ENCODE measurements around the gene TARS3.

The TARS3 gene

DNA sequence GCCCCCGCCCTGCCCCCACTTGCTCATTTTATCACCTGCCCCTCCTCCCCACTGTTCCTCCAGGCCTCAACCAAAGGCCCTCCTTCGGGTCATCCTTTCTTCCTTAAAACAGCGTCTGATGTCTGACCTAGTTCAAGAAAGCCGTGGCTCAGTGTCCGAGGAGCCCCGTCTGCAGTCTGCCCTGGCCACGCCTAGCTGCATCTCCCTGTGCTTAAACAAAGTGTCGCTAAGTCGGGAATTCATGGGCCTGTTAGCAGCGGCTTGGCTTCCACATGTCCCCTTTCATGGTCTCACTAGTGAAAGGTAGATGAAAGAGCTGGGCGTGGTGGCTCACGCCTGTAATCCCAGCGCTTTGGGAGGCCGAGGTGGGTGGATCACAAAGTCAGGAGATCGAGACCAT is 113.3 kb downstream of the TARS3 start:
- H3K27ac ChIP-seq, result no peak overlapping the region
- TF ChIP-seq, protein P1, sequence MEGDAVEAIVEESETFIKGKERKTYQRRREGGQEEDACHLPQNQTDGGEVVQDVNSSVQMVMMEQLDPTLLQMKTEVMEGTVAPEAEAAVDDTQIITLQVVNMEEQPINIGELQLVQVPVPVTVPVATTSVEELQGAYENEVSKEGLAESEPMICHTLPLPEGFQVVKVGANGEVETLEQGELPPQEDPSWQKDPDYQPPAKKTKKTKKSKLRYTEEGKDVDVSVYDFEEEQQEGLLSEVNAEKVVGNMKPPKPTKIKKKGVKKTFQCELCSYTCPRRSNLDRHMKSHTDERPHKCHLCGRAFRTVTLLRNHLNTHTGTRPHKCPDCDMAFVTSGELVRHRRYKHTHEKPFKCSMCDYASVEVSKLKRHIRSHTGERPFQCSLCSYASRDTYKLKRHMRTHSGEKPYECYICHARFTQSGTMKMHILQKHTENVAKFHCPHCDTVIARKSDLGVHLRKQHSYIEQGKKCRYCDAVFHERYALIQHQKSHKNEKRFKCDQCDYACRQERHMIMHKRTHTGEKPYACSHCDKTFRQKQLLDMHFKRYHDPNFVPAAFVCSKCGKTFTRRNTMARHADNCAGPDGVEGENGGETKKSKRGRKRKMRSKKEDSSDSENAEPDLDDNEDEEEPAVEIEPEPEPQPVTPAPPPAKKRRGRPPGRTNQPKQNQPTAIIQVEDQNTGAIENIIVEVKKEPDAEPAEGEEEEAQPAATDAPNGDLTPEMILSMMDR (IDR thresholded peaks at IDR 0.05), result no peak
- no peak for TF ChIP-seq ZFX (IDR thresholded peaks at IDR 0.05; ENCODE audit: borderline replicate concordance)

GRCh38 chr15:101610611-101611000 is 113.7 kb downstream of the TARS3 start:
- H3K27ac ChIP-seq, result no peak overlapping the region
- TF ChIP-seq, protein P1 (IDR thresholded peaks at IDR 0.05), result no peak

DNA sequence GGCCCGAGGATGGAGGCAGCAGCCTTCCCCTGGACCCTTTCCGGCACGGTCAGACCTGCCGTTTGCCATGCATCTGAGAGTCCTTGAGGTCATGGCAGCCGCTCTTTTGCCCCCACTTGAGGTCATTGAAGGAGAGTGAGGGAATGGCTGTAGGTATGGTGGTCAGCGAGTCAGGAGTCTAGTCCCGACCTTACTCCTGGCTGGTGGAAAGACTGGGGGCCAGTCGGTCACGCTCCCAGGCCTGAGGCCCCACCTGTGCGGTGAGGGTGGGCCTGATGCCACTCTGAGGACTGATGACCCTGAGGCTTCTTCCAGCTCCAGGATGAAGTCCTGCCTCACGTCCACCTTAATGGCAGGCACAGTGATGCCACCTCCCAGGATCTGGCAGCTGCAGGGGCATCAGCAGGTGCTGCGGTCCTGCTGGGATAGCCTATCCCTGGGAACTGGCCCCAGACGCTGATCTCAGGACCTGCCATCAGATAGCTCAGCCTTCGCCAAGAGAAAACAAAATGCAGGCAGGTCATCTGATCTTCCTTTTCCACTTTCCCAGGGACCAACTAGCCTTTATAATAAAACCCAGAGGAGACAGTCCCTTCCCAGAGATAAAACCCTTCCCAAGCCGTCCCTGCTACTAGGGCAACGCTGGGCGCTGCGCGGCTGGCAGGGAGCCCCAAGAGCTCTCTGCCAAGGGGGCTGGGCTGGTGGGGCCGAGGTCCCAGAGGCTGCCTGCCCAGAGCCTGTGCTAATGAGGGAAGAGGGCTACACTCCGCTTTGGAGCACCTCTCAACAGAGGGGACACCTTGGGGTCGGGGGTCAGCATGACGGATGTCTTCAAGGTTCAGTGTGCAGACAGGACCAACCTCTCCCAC is 114.3 kb downstream of the TARS3 start:
- TF ChIP-seq ZFX (IDR thresholded peaks at IDR 0.05; ENCODE audit: borderline replicate concordance), result no peak
- TF ChIP-seq, protein P1 (IDR thresholded peaks at IDR 0.05), result no peak
- no peak overlapping the region for H3K27ac ChIP-seq

GRCh38 chr15:101608201-101608600 is 116.1 kb downstream of the TARS3 start:
- TF ChIP-seq, protein P1 (IDR thresholded peaks at IDR 0.05), result no peak
- no peak for TF ChIP-seq ZFX (IDR thresholded peaks at IDR 0.05; ENCODE audit: borderline replicate concordance)

GRCh38 chr15:101607108-101607507 is 117.2 kb downstream of the TARS3 start:
- TF ChIP-seq ZFX (IDR thresholded peaks at IDR 0.05; ENCODE audit: borderline replicate concordance), result no peak
- TF ChIP-seq, protein P1 (IDR thresholded peaks at IDR 0.05), result no peak
- no peak overlapping the region for H3K27ac ChIP-seq

More at GRCh38 chr15:101608201-101608600, 116.1 kb downstream of the TARS3 start:
- H3K27ac ChIP-seq, result no peak overlapping the region

GRCh38 chr15:101604124-101604874 is 120.0 kb downstream of the TARS3 start:
- TF ChIP-seq, protein P1 (IDR thresholded peaks at IDR 0.05), result no peak
- TF ChIP-seq ZFX (IDR thresholded peaks at IDR 0.05; ENCODE audit: borderline replicate concordance), result no peak
- no peak overlapping the region for H3K27ac ChIP-seq

Data from 22Rv1 (cell line).